GM20000 (cell line): ENCODE data around the gene XPOT.

ENCODE experiments used
- DNase-seq: peaks from one replicate; pipeline ENCODE4 v3.0.0; 2012; ENCODE audit warnings: low spot score
- CTCF ChIP-seq: IDR thresholded peaks from 2 replicates; pipeline ENCODE4 v1.5.1; 2012; ENCODE audit warnings: mild to moderate bottlenecking, control low read depth; ENCODE audit errors: extremely low read depth, missing control alignments

Gene XPOT

GRCh38 chr12:64428956-64429355 lies 24.8 kb downstream of the XPOT start:
- no peak for DNase-seq
- TF ChIP-seq CTCF: no peak

GRCh38 chr12:64430886-64431285 lies 26.7 kb downstream of the XPOT start:
- DNase-seq: no peak
- no peak for TF ChIP-seq CTCF

- no peak for DNase-seq
- TF ChIP-seq CTCF: no peak
These were observed 27.6 kb downstream of the XPOT start for GRCh38 chr12:64431791-64432190.

GRCh38 chr12:64433915-64434314 lies 29.7 kb downstream of the XPOT start:
- no peak for DNase-seq
- TF ChIP-seq CTCF: no peak

- DNase-seq: no peak
These were observed 35.9 kb downstream of the XPOT start for GRCh38 chr12:64440100-64440499.

GRCh38 chr12:64445490-64445889 lies 41.3 kb downstream of the XPOT start:
- no peak for TF ChIP-seq CTCF
- DNase-seq: no peak

More at GRCh38 chr12:64440100-64440499, 35.9 kb downstream of the XPOT start:
- no peak for TF ChIP-seq CTCF

- DNase-seq: no peak
- no peak for TF ChIP-seq CTCF
These were observed 42.1 kb downstream of the XPOT start for GRCh38 chr12:64446295-64446694.
